GM19438 (cell line): Measurements from ENCODE around the gene PTPRB.

Source experiments
- ATAC-seq: cut with Tn5 transposase; IDR thresholded peaks from one replicate; pipeline ENCODE4 v1.9.1; 2021; ENCODE audit warnings: low read depth; ENCODE audit not compliant: unreplicated experiment

The PTPRB gene

GRCh38 chr12:70637303-70638085 is at the start of gene PTPRB:
Gene PTPRB, minus strand, starts transcription at chr12:70637429. Its CDS starts 34 bp downstream, at chr12:70637395.
- no peak for ATAC-seq

DNA sequence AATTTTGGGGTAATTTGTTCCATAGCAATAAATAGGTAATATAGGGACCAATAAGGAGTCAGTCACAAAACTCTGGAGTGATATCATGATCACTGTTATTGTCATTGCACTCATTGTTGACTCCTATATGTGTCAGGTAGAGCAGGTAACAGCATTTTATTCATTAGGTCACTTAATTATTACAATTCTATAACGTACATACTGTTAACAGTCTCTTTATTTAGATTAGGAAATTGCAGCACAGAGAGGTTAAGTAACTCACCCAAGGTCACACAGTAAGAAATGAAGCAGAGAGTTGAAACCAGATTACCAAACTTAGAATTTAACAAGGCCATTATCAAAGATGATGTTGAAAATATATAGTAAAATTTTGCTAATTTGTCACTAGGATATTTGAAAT is 49.7 kb upstream of the PTPRB start:
- ATAC-seq = no peak

- ATAC-seq = no peak
These were observed 49.1 kb upstream of the PTPRB start for GRCh38 chr12:70686299-70686698.

GRCh38 chr12:70683976-70684375 is 46.7 kb upstream of the PTPRB start:
- ATAC-seq = no peak

DNA sequence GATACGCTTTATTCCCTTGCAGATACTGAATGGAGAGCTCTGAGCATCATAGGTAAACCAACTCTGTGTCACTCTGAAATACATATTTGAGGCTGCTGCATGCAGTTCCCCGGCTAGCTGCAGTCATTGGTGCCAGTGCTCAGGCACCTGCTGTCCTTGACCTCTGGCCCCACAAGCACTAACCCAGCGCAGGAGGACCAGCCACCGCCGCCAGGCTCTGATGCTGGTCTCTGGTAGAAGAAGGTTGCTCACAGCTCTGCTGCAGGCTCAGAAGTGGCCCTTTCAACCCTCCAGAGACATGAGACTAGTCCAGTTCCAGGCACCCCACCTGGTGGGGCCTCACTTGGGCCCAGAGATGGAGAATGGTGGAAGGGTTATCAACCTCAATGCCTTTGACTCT is 34.5 kb upstream of the PTPRB start:
- ATAC-seq = no peak

GRCh38 chr12:70670948-70671347 is 33.7 kb upstream of the PTPRB start:
- no peak for ATAC-seq

GRCh38 chr12:70667253-70667652 is 30.0 kb upstream of the PTPRB start:
- ATAC-seq = no peak

DNA sequence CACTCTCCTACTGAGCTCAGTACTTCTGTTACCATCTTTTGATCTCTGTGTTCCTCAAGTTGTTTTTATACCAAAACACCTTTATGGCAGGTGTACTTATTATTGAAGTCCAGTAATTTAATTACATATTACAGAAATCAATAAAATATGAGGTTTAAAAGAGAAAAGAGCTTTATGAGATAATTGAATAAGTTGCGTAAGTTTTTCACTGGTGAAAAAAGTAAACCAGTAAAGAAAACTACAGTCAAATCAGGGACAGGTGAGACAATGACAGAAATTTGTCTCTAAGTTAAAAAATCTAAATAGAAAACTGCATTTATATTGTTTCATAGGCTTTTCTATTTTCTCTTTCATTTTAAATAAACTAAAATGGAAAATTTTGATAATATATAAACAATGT is 29.1 kb upstream of the PTPRB start:
- ATAC-seq = no peak

GRCh38 chr12:70664465-70664881 is 27.2 kb upstream of the PTPRB start:
- no peak for ATAC-seq

GRCh38 chr12:70663838-70664237 is 26.6 kb upstream of the PTPRB start:
- no peak for ATAC-seq

DNA sequence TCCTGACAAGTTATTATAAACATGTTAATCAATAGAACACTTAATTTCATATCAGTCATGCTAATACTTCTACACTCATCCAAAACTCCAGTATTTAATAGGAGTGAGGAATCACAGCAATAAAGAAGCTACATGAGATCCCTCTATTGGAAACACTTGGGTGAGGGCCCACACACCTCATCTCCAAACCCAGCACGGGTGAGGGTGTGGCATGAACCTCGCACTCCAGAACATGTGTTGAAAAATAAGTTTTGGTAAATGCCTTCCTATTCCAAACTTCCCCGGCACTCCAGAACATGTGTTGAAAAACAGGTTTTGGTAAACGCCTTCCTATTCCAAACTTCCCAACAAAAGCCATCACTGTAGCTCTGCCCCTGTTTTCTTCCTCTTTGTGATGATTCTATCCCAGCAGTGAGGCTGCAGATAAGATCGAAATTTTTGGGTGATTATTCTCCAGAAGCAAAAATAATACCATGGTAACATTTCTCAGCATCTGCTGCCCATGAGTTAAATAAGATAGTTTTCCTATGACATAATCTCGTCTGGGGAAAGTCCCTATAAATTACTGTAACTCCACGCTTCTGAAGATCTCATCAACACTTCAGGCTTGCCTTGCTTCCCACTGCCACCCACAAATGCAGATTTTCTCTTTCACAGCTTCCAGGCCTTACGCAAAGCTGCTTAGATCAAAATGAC is 24.4 kb upstream of the PTPRB start:
- ATAC-seq = no peak

- ATAC-seq = no peak
These were observed 23.5 kb upstream of the PTPRB start for GRCh38 chr12:70660620-70661219.

GRCh38 chr12:70660002-70660604 is 22.9 kb upstream of the PTPRB start:
- ATAC-seq = no peak

- no peak for ATAC-seq
These were observed 21.9 kb upstream of the PTPRB start for GRCh38 chr12:70659077-70659606.

GRCh38 chr12:70657616-70658286 is 20.5 kb upstream of the PTPRB start:
- ATAC-seq = no peak

- no peak for ATAC-seq
These were observed 15.2 kb upstream of the PTPRB start for GRCh38 chr12:70652451-70652850.

DNA sequence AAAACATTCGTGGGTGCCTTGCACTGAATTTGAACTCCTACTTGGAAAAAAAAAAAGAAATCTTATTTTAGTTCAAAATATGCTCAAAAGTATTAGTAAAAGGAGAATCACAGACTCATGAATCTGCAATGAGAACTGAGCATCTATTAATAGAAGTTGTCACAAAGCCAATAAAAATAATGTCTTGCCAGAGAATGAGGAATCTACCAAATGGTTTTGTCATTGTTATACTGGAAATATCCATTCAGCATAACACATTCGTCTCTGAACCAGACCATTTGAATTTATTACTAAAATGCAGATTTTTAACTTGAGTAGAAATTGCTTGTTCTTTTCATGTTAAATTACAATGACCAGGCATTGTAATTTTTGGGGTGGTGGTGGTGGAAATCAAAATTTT is 11.6 kb upstream of the PTPRB start:
- no peak for ATAC-seq

DNA sequence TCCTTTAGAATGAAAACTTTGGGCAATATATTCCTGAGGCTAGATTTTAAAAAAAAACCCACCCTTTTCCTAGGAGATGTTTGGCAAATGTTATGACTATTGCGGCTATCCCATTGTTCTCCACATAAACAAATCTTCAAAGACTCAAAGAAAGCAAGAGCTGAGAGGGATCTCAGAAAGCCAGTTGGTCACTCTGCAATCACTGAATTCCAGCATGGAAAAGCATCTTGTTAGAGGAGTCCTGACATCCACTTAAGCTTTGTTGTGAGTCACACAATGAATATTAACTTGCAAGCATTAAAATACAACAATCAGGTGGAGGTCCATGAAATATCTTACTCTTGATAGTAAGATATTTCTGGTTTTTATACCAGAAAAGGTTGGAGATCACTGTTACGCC is 11.0 kb upstream of the PTPRB start:
- ATAC-seq = no peak

GRCh38 chr12:70646850-70647249 is 9.6 kb upstream of the PTPRB start:
- no peak for ATAC-seq

GRCh38 chr12:70645494-70646317 is 8.5 kb upstream of the PTPRB start:
- peak; percentile 78 for ATAC-seq
